Mucosa of stomach (tissue), 1 donor: ENCODE data around the gene BDH1.

Experiments
- H3K27me3 ChIP-seq: one replicate; pipeline ENCODE4 v1.7.0; 2013; ENCODE audit warnings: mild to moderate bottlenecking, low read length; ENCODE audit not compliant: control insufficient read depth, insufficient read depth
- H3K36me3 ChIP-seq: one replicate; pipeline ENCODE4 v1.7.0; 2013; ENCODE audit warnings: low read length; ENCODE audit not compliant: control insufficient read depth, insufficient read depth
- H3K4me1 ChIP-seq: one replicate; pipeline ENCODE4 v1.7.0; 2013; ENCODE audit warnings: mild to moderate bottlenecking, low read length; ENCODE audit not compliant: control insufficient read depth, insufficient read depth
- H3K4me3 ChIP-seq: one replicate; pipeline ENCODE4 v1.7.0; 2013; ENCODE audit warnings: low read length
- H3K9ac ChIP-seq: one replicate; pipeline ENCODE4 v1.7.0; 2013; ENCODE audit warnings: mild to moderate bottlenecking, low read length, moderate library complexity
- H3K9me3 ChIP-seq: one replicate; pipeline ENCODE4 v1.7.0; 2013; ENCODE audit warnings: mild to moderate bottlenecking, low read length, moderate library complexity; ENCODE audit not compliant: control insufficient read depth
- donor health status: Pancreatic carcinoma.

The BDH1 gene

GRCh38 chr3:197494366-197495058 is 61.3 kb downstream of the BDH1 start:
- Histone ChIP-seq H3K9me3 (no peaks in the 10 kb centered on the region), H3K27me3 (no peaks in the 10 kb centered on the region), H3K36me3 (no peaks in the 10 kb centered on the region), H3K9ac (no peak overlapping the region), H3K4me1 (peaks cover 36% of the 10 kb centered on the region), H3K4me3 (no peak overlapping the region)

DNA sequence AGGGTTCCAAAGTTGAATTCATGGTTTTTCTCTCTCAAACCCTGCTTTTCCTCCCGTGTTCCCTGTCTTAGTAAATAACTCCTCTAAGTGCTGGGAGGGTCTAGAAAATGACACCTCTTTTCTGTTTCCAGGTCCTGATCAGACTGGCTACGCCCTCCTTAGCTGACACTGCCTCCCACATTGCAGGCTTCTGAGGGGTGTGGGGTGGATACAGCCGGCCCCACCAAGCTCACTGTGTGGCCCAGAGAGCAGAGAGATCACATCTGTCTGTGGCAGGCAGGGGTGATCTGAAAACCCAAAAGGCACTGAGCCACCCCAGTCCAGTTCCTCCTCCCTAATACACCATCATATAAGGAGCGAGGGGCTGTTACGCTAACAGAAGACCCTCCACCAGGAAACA is 62.7 kb downstream of the BDH1 start:
- Histone ChIP-seq H3K9me3 (no peaks in the 10 kb centered on the region), H3K27me3 (no peaks in the 10 kb centered on the region), H3K36me3 (no peaks in the 10 kb centered on the region), H3K9ac (no peak overlapping the region), H3K4me3 (no peak overlapping the region), H3K4me1 (peaks cover 34% of the 10 kb centered on the region)

DNA sequence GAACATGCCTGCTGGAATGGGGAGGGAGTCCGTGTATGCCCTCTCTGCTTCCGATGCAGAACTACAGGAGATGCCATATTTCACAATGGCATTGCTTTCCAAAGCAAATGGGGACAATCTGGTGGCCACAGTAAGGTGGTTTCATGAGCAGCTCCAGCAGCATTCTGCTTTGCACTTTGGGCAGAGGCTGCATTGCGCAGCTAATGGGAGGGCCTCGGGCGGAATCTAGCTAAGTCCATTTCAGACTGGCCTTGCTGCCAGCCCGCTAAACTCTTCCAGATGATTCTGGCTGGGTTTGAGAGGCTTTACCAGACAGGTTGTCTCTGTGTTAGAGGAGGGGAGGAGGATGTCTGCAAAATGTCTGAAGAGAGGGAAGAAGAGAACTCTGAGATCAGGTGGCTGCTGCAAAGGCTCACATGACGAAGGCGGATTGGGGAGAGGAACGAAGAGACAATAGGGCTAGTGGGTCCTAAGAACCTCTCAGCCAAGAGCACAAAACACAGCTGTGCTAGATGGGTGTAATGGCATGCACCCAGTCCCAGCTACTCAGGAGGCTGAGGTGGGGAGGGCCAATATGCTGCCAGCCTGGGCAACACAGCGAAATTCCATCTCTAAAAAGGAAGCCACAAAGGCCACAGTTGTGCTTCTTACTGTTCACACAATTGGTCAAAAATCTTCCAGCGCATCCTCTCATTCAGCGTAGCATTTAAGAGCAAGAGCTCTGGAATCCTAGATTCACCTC is 63.7 kb downstream of the BDH1 start:
- no peak overlapping the region for H3K4me3 ChIP-seq
- H3K9me3 ChIP-seq = no peaks in the 10 kb centered on the region
- H3K9ac ChIP-seq = no peak overlapping the region
- H3K4me1 ChIP-seq = peaks cover 42% of the 10 kb centered on the region
- H3K27me3 ChIP-seq = no peaks in the 10 kb centered on the region
- H3K36me3 ChIP-seq = no peaks in the 10 kb centered on the region

DNA sequence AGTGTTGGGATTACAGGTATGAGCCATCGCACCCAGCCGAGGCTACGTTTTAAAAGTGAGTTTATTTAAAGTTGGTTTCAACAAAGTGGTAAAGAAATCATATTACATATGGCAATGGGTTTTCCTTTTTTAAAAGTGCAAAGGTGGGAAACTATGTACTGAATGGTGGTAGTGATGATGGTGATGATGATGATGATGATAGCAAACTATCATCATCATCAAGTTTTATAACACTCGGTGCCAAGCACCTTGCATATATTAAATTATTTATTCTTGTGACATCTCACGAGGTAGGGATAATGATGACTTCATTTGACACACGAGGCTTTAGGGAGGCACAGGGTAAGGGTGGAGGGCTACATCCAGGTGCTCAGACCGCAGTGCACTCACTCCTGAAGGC is 64.3 kb downstream of the BDH1 start:
- Histone ChIP-seq H3K36me3 (no peaks in the 10 kb centered on the region), H3K9me3 (no peaks in the 10 kb centered on the region), H3K4me1 (peaks cover 48% of the 10 kb centered on the region), H3K9ac (no peak overlapping the region), H3K27me3 (no peaks in the 10 kb centered on the region), H3K4me3 (no peak overlapping the region)

GRCh38 chr3:197490098-197491058 is 65.4 kb downstream of the BDH1 start:
- H3K27me3 ChIP-seq = no peaks in the 10 kb centered on the region
- no peak overlapping the region for H3K4me3 ChIP-seq
- peaks cover 41% of the 10 kb centered on the region for H3K4me1 ChIP-seq
- H3K36me3 ChIP-seq = no peaks in the 10 kb centered on the region
- no peaks in the 10 kb centered on the region for H3K9me3 ChIP-seq
- H3K9ac ChIP-seq = no peak overlapping the region

DNA sequence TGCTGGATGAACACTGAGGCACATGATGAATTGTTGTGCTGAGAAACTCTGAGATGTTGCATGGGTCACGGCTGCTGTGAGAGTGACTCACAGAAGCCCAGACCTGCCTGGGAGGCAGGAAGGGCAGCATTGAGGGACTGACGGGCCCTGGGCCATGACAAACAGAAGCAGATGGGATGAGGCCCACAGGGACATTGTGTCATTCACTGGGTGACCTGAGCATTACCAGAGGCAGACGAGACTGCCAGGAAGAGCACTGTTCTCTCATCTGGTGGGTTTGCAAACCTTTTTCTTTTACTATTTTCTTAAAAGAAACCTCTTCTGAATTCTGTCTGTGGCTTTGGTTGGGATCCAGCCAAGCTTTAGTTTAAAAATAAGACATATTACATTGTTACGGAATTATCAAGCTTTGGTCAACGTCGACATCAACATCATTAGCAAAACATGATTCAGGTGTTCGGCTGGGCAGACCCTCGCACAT is 67.8 kb downstream of the BDH1 start:
- Histone ChIP-seq H3K4me1 (peaks cover 18% of the 10 kb centered on the region), H3K36me3 (no peaks in the 10 kb centered on the region), H3K9ac (no peak overlapping the region)

GRCh38 chr3:197486861-197487260 is 68.9 kb downstream of the BDH1 start:
- Histone ChIP-seq H3K9me3 (no peaks in the 10 kb centered on the region), H3K27me3 (no peaks in the 10 kb centered on the region), H3K9ac (no peak overlapping the region), H3K4me1 (peaks cover 18% of the 10 kb centered on the region), H3K36me3 (no peaks in the 10 kb centered on the region), H3K4me3 (no peak overlapping the region)

More for the DNA sequence above, 67.8 kb downstream of the BDH1 start:
- no peaks in the 10 kb centered on the region for H3K9me3 ChIP-seq
- no peaks in the 10 kb centered on the region for H3K27me3 ChIP-seq
- H3K4me3 ChIP-seq = no peak overlapping the region

DNA sequence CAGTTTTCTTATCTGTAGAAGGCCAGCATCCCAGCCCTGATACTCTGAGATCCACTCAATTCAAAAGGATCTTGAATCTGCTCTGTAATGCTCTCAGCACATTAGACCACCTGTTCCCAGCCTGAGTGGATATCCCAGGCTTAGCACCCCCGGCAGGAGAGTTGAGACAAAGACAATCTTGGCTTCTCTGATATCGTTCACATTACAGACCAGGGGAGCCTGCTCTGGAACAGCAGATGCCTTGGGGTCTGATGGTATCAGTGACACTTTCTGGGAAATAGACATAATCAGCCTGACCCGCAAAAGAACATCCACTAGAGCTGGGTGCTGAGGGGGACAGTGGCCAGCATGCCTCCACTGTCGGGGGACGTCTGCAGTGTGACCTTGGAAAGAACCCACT is 70.6 kb downstream of the BDH1 start:
- peaks cover 18% of the 10 kb centered on the region for H3K4me1 ChIP-seq
- no peaks in the 10 kb centered on the region for H3K36me3 ChIP-seq
- no peak overlapping the region for H3K4me3 ChIP-seq
- H3K27me3 ChIP-seq = no peaks in the 10 kb centered on the region
- H3K9ac ChIP-seq = no peak overlapping the region
- no peaks in the 10 kb centered on the region for H3K9me3 ChIP-seq

DNA sequence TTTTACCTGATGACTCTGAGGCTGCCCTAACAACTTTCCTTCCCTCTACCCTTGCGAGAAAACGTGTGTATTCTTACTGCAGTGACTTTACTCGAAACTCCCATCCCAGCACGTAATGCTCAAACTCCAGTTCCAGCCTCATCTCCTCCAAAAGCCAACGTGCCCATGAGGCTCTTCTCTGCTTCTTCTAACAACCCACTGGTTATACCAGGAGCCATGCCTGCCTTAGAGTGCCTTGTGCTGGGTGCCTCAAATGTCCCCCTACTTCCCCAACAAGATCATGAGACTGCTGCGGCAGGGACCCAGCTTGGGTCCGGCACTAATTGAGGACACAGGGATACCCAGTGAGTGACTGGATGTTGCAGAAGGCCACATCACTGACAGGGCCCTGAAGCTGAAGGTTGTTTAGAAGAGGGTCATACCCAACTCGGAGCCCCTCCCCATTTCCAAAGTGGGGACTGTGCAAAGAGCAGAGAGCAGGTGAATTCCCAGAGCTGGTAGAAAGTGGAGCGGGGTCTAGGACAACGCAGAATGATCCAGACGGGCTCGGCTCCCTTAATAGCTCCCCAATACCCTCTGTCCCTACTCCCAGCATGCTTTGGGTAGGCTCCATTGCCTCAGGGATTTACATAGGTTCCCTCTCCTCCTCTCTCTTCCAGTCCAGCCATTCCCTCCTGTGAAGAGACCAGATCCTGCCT is 71.4 kb downstream of the BDH1 start:
- no peaks in the 10 kb centered on the region for H3K9me3 ChIP-seq
- no peak overlapping the region for H3K9ac ChIP-seq
- H3K4me1 ChIP-seq = peaks cover 18% of the 10 kb centered on the region
- H3K27me3 ChIP-seq = no peaks in the 10 kb centered on the region
- no peak overlapping the region for H3K4me3 ChIP-seq
- no peaks in the 10 kb centered on the region for H3K36me3 ChIP-seq

DNA sequence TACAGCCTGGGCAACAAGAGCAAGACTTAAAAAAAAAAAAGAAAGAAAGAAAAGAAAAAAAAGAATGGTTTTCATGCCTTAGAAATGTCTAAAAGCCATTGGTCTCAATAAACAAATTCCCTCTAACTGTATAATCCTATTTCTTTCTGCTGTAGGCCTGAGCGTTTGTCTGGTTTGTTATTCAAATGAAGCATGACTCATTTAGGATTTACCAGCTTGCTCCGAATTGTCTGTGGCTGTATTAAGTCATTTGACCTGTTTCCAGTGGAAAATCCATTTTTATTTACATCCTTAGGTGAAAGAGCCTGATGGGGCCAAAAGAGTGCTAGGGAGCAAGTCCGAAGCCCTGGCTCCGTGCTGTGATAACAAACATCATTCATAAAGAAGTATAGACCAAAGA is 73.8 kb downstream of the BDH1 start:
- no peak overlapping the region for H3K4me3 ChIP-seq
- H3K4me1 ChIP-seq = peaks cover 16% of the 10 kb centered on the region
- H3K36me3 ChIP-seq = no peaks in the 10 kb centered on the region
- H3K27me3 ChIP-seq = no peaks in the 10 kb centered on the region
- H3K9ac ChIP-seq = no peak overlapping the region
- H3K9me3 ChIP-seq = no peaks in the 10 kb centered on the region

GRCh38 chr3:197480320-197480719 is 75.4 kb downstream of the BDH1 start:
- no peaks in the 10 kb centered on the region for H3K9me3 ChIP-seq
- H3K4me1 ChIP-seq = peaks cover 10% of the 10 kb centered on the region
- H3K4me3 ChIP-seq = no peak overlapping the region

More at GRCh38 chr3:197480320-197480719, 75.4 kb downstream of the BDH1 start:
- Histone ChIP-seq H3K36me3 (no peaks in the 10 kb centered on the region), H3K9ac (no peak overlapping the region), H3K27me3 (no peaks in the 10 kb centered on the region)
